Colon (tissue), 2 donors: ENCODE data around the gene RAX2.

Experiments used
- FAIRE-seq: peaks from 2 replicates; lab custom pipeline; 2012; peaks lifted over from hg19 to GRCh38; lab: Jason Lieb, UNC
- donor health status: control.
- donor health status: control.

Gene RAX2

GRCh38 chr19:3725640-3726310 is 46.3 kb downstream of the RAX2 start:
- FAIRE-seq: no peak

DNA sequence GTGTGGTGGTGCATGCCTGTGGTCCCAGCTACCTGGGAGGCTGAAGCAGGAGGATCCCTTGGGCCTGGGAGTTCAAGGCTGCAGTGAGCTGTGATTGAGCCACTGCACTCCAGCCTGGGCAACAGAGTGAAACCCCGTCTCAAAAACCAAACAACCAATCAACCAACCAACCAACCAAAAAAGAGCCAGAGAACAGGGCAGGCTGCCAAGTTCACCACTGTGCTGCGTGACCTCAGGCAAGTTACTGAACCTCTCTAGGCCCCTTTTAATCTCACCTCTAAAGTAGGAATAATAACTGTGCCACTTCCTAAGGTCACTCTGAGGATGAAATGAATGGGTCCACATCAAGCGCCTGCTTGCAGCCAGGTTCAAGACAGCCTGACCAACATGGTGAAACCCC is 46.9 kb downstream of the RAX2 start:
- no peak for FAIRE-seq

- no peak for FAIRE-seq
Measured at GRCh38 chr19:3723883-3724282, 48.1 kb downstream of the RAX2 start.

- FAIRE-seq: no peak
Measured at GRCh38 chr19:3723110-3723488, 48.9 kb downstream of the RAX2 start.

GRCh38 chr19:3722443-3723109 is 49.5 kb downstream of the RAX2 start:
- no peak for FAIRE-seq

DNA sequence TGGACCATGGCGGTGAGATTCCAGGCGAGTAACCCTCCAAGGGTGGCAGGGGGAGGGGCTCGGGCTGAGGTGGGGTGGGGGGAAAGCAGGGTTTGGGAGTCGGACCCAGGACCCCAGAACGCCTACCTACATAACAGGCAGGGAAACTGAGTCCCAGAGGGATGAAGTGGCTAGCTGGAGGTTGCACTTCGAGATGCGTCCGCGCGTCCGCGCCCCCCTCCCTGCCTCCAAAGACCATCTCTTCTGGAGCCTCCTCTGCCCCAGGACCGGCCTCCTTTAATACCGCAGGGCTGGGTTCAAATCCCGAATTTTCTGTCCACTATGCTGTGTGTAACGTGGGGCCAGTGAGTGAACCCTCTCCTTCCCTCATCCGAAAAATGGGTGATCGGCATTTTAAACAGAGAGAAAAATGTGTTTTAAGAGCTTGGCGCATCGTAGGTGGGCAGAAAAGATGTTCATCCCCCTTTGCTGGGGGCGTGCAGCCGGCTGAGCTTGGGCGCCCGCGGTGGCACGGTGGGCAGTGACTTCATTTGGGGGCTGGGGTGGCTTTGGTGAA is 50.1 kb downstream of the RAX2 start:
- no peak for FAIRE-seq

DNA sequence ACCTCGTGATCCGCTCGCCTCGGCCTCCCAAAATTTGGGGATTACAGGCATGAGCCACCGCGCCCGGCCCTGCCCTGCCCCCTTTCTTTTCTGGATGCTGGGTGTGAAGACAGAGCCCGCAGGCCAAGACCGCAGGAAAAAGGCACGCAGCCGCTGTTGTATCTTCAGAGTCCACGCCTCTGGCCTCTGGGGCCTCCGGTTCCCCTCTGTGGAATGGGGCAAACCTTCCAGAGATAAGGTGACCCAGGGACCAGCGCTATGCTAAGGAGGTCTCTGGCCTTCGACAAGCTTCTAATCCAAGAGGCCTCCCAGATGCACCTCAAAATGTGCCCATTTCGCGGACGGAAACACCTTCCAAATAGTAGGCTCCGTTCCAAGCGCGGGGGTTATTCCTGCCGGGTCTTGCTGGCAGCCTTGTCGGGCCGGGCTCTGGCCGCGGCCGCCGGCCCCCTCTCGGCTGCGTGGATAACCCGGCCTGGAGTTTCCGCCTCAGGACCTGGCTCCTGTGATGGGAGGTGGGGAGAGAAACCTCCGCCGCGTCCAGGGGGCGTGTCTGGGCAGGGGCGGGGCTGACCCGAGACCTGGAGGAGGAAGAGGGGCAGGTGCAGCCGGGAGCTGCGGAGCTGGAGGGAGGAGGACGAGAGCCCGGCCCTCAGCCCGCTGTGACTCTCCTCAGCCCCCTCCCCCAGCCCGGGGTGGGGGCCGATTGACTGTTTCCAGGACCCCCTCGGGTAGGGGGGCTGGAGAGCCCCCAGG is 50.7 kb downstream of the RAX2 start:
- FAIRE-seq: no peak

GRCh38 chr19:3720349-3720917 is 51.6 kb downstream of the RAX2 start:
- no peak for FAIRE-seq

- FAIRE-seq: no peak
Measured at GRCh38 chr19:3719868-3720267, 52.2 kb downstream of the RAX2 start.
